ENCODE data around the gene SF3B2.
"Not testable (repeated sequence)": the region's sequence is repeated elsewhere in the genome, so short reads cannot be mapped to it uniquely, and the experiment has no call there.

- not testable (repeated sequence) for TF ChIP-seq CTCF (conservative IDR thresholded peaks at IDR 0.05; ENCODE audit: low read depth, low read length); EZH2 (IDR thresholded peaks at IDR 0.05; ENCODE audit: borderline replicate concordance, low read depth, low read length, poor library complexity, severe bottlenecking)
Measured at GRCh38 chr11:66099746-66100145, 47.6 kb downstream of the SF3B2 start.
